ENCODE results near the gene TMEM114.

DNA sequence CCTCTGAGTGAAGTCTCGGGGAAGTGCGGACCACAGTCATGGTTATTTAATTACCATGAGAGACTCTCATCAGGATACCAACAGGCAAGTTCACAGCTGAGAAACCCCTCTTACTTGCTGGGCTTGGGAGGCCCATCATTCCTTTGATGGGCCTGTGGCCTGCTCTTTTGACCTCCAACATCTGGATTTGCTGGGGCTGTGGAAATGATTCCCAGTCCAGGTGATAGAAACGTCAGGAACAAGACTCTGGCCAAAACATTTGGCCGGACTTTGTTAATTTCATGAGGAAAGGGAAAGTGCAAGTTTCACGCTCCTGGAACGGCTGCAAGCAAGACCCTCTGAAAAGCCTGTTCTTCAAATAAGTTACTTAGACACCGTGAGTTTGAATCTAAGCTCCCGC lies 42.5 kb downstream of the TMEM114 start:
- no peak for TF ChIP-seq REST (IDR thresholded peaks at IDR 0.05; ENCODE audit: insufficient read depth in 1 of 2, low read depth in 2 of 2, low read length in 2 of 2)
- TF ChIP-seq POLR2AphosphoS5 (IDR thresholded peaks at IDR 0.05; ENCODE audit: low read depth, low read length): no peak

Data from PFSK-1 (cell line).